ENCODE measurements around the gene PUS1.

PUS1 gene

DNA sequence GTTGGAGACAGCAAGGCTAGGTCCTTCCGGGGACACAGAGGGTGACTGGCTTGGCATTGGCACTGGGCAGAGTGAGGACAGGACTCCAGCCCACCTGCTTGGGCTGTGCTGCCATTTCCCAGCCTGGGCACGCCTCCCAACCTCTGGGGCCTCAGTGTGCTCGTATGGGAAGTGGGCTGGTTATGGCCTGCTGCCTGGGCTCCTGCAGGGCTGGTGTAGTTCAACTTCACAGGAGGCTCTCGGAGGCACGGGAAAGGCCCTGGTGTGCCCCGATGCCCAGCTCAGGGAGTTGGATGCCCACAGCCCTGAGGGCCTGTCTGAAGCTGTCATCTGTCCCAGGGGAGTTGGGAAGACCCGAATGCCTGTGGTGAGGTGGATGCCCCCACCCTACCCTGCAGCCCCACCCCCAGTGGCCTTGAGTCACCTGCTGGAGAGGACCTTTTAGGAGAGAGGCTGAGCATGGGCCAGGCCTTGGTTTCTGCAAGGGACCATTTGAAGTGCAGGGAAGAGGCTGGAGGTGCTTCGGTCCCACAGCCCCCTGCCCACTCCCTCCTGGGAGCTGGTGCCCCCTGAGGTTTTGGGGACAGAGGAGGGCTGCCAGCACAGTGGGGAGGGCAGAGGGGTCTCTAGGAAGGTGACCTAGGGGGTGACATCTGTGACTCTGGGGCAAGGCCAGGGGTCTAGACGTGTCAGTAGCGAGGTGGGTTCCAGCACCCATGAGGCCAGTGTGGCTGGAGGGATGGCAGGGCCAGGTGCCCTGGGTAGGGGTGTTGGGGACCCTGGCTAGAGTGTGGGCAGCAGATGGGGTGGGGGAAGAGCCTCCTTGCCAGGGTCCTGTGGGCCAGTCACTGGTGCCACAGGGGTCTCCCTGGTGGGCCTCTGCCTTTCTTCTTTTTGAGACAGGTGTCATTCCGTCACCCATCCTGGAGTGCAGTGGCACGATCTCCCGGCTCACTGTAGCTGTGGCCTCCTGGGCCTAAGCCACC, 25.5 kb upstream of the PUS1 start:
- no peaks in the 10 kb centered on the region for H3K27me3 ChIP-seq (ENCODE audit: control insufficient read depth, insufficient read depth, low read length)
- no peak overlapping the region for H3K9ac ChIP-seq
- H3K4me2 ChIP-seq (ENCODE audit: low read length): no peak overlapping the region
- TF ChIP-seq, protein P1, sequence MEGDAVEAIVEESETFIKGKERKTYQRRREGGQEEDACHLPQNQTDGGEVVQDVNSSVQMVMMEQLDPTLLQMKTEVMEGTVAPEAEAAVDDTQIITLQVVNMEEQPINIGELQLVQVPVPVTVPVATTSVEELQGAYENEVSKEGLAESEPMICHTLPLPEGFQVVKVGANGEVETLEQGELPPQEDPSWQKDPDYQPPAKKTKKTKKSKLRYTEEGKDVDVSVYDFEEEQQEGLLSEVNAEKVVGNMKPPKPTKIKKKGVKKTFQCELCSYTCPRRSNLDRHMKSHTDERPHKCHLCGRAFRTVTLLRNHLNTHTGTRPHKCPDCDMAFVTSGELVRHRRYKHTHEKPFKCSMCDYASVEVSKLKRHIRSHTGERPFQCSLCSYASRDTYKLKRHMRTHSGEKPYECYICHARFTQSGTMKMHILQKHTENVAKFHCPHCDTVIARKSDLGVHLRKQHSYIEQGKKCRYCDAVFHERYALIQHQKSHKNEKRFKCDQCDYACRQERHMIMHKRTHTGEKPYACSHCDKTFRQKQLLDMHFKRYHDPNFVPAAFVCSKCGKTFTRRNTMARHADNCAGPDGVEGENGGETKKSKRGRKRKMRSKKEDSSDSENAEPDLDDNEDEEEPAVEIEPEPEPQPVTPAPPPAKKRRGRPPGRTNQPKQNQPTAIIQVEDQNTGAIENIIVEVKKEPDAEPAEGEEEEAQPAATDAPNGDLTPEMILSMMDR (IDR thresholded peaks at IDR 0.05): no peak
- H3K9me3 ChIP-seq (ENCODE audit: control insufficient read depth, low read length): no peaks in the 10 kb centered on the region
- no peak overlapping the region for H3K27ac ChIP-seq
- no peaks in the 10 kb centered on the region for H3K36me3 ChIP-seq (ENCODE audit: control insufficient read depth, insufficient read depth, low read length)
- H2AFZ ChIP-seq: no peak overlapping the region
- H3K4me3 ChIP-seq (ENCODE audit: low read depth, low read length): no peak overlapping the region
- H3K4me1 ChIP-seq: peaks cover 8% of the 10 kb centered on the region
- peaks cover 65% of the 10 kb centered on the region for H3K79me2 ChIP-seq

DNA sequence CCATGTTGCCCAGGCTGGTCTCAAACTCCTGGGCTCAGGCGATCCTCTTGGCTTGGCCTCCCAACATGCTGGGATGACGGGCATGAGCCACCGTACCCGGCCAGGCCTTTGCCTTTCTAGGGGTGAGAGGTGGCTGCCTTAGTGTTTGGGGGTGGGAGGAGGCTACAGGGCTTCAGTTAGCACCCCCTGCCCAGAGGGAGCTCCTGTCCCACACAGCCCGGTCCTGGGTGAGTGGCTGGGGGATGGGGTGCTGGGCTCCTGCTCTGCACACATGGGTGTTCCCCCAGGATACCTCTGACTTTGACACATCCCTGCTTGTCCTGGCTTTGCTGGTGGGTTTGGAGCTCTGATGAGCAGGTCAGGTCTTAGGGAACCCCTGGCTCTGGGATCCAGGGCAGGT, 24.7 kb upstream of the PUS1 start:
- Histone ChIP-seq H3K79me2 (peaks cover 62% of the 10 kb centered on the region), H3K4me2 (ENCODE audit: low read length) (no peak overlapping the region), H3K36me3 (ENCODE audit: control insufficient read depth, insufficient read depth, low read length) (no peaks in the 10 kb centered on the region), H3K27ac (no peak overlapping the region), H3K27me3 (ENCODE audit: control insufficient read depth, insufficient read depth, low read length) (no peaks in the 10 kb centered on the region), H3K4me3 (ENCODE audit: low read depth, low read length) (no peak overlapping the region), H3K9ac (no peak overlapping the region), H3K9me3 (ENCODE audit: control insufficient read depth, low read length) (no peaks in the 10 kb centered on the region), H2AFZ (no peak overlapping the region), H3K4me1 (peaks cover 8% of the 10 kb centered on the region)
- TF ChIP-seq, protein P1 (IDR thresholded peaks at IDR 0.05): no peak

GRCh38 chr12:131905081-131905629, 23.9 kb upstream of the PUS1 start:
- Histone ChIP-seq H3K9me3 (ENCODE audit: control insufficient read depth, low read length) (no peaks in the 10 kb centered on the region), H3K27me3 (ENCODE audit: control insufficient read depth, insufficient read depth, low read length) (no peaks in the 10 kb centered on the region), H3K4me1 (peaks cover 13% of the 10 kb centered on the region), H3K79me2 (peaks cover 55% of the 10 kb centered on the region), H3K36me3 (ENCODE audit: control insufficient read depth, insufficient read depth, low read length) (no peaks in the 10 kb centered on the region), H2AFZ (no peak overlapping the region), H3K27ac (no peak overlapping the region), H3K4me2 (ENCODE audit: low read length) (no peak overlapping the region), H3K9ac (no peak overlapping the region), H3K4me3 (ENCODE audit: low read depth, low read length) (no peak overlapping the region)
- TF ChIP-seq, protein P1 (IDR thresholded peaks at IDR 0.05): no peak

DNA sequence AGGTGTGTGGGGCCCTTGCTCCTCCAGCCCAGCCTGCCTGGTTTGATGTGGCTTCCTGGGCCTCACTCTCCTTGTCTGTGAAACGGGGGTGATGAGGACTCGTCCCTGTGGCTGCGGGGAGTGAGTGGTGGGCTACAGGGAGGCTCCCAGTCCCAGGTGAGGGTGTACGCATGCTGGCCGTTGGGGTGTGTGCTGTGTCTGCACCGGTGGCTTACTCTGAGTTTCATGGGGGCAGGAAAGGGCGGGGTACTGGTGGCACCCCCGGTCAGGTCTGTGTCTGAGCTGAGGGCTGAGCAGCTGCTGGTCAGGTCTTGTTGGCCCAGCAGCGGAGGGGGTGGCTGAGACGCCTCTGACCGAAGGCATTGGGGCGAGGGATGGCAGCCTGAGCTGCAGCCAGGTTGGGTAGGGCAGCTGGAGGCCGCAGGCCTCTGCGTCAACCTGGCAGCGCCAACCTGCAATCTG, 23.4 kb upstream of the PUS1 start:
- TF ChIP-seq, protein P1 (IDR thresholded peaks at IDR 0.05): no peak
- no peak overlapping the region for H2AFZ ChIP-seq
- H3K9ac ChIP-seq: no peak overlapping the region
- no peaks in the 10 kb centered on the region for H3K9me3 ChIP-seq (ENCODE audit: control insufficient read depth, low read length)
- no peak overlapping the region for H3K4me2 ChIP-seq (ENCODE audit: low read length)
- no peaks in the 10 kb centered on the region for H3K36me3 ChIP-seq (ENCODE audit: control insufficient read depth, insufficient read depth, low read length)
- no peak overlapping the region for H3K4me3 ChIP-seq (ENCODE audit: low read depth, low read length)
- peaks cover 50% of the 10 kb centered on the region for H3K79me2 ChIP-seq
- no peak overlapping the region for H3K27ac ChIP-seq
- H3K4me1 ChIP-seq: peaks cover 18% of the 10 kb centered on the region
- H3K27me3 ChIP-seq (ENCODE audit: control insufficient read depth, insufficient read depth, low read length): no peaks in the 10 kb centered on the region
